Hematopoietic multipotent progenitor cell treated with erythropoietin and hydrocortisone succinate and interleukin-3 and kit ligand, for 6 days (in vitro differentiated cells): Measurements from ENCODE around the gene FGFR4.

Source experiments
- DNase-seq: peaks from one replicate; pipeline ENCODE4 v3.0.0-alpha.2; 2015

FGFR4 gene

DNA sequence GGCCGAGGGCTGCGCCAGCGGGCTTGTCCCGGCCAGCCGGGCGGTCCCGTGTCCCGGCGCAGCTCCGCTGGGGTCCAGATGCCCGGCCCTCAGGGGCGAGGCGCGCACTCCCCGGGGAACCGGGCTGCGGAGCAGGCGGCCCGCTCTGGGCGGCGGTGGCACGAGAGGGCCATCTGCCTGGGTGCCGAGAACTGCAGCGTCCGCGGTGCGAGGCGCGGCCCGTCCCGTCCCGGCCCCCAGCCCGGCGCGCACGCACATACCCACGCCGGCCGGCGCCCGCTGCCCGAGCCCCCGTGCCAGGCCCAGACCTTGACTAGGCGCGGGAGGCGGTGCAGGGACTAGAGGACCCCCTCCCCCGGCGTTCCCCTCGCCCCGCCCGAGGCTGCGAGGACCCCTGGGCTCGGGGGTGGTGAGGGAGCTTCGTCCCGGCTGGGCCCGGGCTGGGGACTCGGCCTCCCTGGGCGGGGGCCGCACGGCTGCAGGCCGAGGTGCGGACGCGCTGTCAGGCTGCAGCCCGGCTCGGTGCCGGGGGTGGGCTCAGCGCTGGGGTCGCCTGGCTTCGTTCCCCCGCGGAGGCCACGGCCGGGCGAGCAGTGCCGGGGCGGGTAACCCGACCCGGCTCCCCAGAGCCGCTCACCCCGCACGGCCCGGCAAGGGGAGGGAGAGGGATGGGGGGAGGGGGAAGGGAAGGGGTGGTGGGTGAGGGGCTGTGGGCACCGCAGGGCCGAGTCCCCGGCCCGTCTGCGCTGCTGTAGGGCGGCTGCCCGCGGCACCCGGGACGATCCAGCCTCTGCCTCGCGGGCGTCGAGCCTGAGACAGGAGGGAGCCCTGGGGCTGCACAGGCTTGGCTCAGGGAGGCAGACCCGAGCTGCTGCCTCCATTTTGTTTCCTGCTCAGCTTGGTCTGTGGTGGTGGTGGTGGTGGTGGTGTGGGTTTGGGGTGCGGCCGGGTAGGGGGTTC is 45.7 kb downstream of the FGFR4 start:
- peak; percentile 60 for DNase-seq

DNA sequence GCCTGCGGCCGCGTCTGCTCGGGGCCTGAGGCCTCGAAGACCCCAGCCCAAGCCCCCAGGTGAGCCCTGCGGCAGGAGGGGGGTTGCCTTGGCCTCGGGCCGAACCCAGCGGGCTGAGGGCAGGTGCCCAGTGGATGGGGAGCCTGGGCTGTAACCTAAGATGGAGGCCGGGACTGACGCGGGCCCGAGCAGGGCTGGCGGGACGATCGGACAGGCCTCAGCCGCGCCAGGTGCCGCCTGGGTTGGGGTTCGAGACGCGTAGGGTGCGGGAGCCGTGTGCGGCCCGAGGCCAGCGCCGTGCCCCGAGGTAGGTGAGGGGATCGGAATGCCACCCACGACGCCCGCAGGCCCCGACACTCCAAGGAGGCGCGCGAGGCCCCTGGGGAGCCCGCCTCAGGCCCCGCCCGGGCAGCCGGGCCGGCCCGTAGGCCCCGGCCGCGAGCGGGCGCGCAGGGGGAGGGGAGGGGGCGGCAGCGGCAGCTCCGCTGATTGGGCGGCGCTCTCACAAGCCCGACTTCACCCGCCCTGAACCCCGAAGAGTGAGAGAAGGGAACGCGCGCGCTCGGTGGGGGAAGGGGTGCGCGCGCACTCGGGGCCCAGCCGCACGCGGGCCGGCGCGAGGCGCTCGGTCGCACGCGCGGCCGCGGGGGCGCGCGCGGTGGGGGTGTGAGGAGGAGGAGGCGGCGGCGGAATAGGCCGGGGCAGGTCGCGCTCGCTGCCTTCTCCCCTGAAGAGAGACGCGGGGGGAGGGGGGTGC is 46.6 kb downstream of the FGFR4 start, which contains the start of gene NSD1:
Gene NSD1 (plus strand): TSS at position 678 of the 757 bp plus-strand sequence. CDS start 1,331 bp downstream, outside the sequence.
- DNase-seq, result peak; percentile 97

DNA sequence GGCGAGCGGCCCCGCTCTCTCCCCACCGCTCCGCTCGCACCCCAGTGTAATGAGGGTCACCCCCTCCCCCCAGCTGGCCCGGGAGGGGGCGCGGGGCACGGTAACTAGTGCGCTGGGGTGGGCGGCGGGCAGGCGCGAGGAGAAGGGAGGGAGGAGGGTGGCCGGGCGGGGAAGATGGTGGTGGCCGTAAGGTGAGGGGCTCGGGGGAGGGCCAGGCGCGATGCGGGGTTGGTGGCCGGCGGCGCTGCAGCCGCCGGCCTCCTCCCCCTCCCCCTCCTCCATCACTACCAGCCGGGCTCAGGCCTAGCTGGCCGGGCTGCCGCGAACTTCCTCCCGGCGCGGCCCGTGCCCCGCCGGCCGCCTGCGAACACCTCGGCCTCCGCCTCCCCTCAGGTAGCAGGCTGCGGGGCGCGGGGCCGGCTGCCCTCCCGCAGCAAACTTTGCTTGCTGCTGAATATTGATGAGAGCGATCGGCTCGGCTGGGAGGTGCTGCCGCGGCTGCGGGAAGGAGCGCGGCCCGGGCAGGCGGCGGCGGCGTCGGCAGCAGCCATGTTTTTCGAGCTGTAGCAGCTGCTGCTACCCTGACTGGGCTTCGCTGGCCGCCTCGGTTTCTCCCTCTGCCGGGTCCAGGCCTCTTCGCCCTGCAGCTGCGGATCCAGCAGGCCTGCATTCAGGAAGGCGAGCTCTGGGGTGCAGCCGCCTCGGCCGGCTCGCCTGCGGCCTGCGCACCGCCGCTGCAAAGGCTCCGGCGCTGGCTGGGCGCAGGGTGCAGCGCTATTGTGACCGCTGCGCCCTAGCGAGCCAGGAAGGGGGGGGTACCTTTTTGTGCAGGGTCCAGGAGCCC is 47.4 kb downstream of the FGFR4 start:
- peak; percentile 62 for DNase-seq

DNA sequence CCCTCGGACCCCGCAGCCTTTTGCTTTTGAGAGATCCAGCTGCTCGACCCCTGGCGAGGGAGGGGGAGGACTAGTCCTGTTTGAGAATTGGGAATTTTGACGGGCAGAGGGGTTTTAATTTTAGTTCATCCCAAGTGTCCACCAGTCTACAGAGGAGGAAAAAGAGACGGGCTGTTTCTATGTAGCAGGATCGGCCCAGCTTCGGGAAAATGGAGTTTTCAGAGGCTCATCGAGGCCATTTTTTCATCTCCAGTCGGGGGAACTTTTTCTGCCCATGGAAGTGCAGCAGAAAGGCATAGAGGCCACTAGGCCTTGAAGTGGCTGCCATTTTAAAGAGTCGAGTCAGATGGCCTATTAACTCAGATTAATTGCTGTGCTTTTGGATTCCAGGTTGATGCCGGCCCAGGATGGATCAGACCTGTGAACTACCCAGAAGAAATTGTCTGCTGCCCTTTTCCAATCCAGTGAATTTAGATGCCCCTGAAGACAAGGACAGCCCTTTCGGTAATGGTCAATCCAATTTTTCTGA is 48.0 kb downstream of the FGFR4 start:
- peak; percentile 50 for DNase-seq

DNA sequence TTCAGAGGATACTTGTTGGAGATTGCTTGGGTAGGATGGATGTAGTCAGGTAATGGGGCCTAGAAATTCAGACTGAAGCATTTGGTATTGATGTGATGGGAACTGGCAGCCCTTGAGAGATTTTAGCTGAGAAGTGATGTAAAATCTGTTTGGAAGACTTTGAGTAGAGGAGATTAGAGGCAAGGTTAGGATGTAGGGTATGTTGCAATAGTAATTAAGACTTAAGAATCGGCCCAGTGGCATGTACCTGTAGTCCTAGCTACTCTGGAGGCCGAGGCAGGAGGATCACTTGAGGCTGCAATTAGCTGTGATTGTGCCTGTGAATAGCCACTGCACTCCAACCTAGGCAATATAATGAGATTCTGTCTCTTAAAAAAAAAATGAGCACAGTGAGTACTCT is 53.6 kb downstream of the FGFR4 start:
- DNase-seq, result no peak

DNA sequence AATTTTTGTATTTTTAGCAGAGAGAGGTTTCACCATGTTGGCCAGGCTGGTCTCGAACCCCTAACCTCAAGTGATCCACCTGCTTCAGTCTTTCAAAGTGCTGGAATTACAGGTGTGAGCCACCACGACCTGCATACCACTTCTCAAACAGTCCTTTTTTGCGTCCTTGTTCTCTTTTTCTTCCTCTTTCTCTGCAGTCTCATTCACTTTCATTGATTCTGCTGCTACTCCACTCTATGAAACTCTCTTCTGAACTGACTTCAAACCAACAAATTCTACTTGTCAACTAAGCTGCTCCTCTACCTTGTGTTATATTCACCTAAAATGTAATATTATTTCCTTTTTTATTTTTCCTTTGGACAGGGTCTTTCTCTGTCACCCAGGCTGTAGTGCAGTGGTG is 54.8 kb downstream of the FGFR4 start:
- DNase-seq, result no peak

DNA sequence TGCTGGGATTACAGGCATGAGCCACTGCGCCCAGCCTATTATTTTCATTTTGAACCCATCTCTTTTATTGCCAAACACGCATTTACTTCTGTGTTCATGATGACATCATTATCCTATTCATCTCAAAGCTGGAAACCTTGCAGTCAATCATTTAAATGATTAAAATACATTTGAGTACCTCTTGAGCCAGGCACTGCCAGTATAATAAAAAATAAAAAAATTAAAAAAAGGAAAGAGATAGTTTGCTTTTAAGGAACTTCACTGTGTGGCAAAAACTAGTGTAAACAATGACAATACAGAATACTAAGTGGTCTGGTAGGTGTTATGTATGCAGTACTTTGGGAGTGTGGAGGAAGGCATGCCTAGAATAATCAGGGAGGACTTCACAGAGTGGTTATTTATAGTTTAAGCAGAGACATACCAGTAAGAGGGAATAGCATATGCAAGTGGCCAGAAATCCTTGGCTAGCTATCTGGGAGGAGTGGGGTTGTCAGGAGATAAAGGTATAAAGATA is 55.4 kb downstream of the FGFR4 start:
- no peak for DNase-seq

DNA sequence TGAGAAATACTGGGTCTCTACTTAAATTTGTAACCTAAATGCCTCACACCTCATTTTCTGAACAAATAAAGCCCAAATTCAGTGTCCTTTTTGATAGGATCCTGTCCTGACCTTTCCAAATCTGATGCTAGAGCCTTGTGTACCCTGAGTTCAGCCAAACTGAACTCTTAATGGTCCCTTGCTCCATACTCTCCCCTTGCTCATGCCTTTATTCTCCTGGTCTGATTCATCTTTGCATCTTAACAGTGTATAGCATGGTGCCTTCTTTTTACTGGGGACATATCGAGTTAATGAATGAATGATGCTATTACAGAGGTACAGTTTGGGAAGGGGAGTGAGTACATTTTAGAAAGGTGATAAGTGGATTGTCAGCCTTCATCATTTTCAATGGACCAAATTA is 56.1 kb downstream of the FGFR4 start:
- no peak for DNase-seq

DNA sequence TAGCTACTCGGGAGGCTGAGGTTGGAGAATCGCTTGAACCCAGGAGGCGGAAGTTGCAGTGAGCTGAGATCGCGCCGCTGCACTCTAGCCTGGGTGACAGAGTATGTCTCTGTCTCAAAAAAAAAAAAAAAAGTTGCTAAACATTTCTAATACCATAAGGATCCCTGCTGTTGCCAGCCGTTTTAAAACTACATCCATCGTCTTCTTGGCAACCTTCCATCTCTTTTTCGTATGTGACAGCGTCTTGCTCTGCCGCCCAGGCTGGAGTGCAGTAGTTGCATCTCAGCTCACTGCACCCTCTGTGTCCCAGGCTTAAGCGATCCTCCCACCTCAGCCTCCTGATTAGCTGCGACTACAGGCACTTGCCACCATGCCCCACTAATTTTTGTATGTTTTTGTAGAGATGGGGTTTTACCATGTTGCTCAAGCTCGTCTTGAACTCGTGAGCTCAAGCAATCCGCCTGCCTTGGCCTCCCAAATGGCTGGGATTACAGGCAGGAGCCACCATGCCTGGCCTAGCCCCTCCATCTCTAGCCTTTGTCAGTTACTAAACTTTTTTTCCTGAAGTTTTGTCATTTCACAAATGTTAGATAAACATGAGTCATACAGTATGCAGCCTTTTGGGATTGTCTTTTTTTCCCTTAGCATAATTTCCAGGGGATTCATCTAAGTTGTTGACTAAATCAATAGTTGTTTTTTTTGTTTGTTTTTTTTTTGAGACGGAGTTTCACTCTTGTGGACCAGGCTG is 60.4 kb downstream of the FGFR4 start:
- DNase-seq, result no peak
